HG03520 (cell line): ENCODE measurements around the gene EREG.
"Not testable (repeated sequence)": the region's sequence is repeated elsewhere in the genome, so short reads cannot be mapped to it uniquely, and the experiment has no call there.

Source experiments
- ATAC-seq: cut with Tn5 transposase; IDR thresholded peaks from one replicate; pipeline ENCODE4 v1.9.1; 2021; ENCODE audit warnings: mild to moderate bottlenecking, moderate library complexity; ENCODE audit not compliant: unreplicated experiment

EREG gene

GRCh38 chr4:74340421-74340820 lies 24.5 kb upstream of the EREG start:
- ATAC-seq: not testable (repeated sequence)

- no peak for ATAC-seq
Observed at GRCh38 chr4:74344031-74344430, 20.9 kb upstream of the EREG start.

GRCh38 chr4:74353858-74354257 lies 11.1 kb upstream of the EREG start:
- ATAC-seq: no peak

- no peak for ATAC-seq
Observed at GRCh38 chr4:74357965-74358364, 7.0 kb upstream of the EREG start.

- ATAC-seq: no peak
Observed at GRCh38 chr4:74361671-74362070, 3.3 kb upstream of the EREG start.

GRCh38 chr4:74362347-74362746 lies 2.6 kb upstream of the EREG start:
- ATAC-seq: no peak

- no peak for ATAC-seq
Observed at GRCh38 chr4:74364256-74364651, 691 bp upstream of the EREG start.

- no peak for ATAC-seq
Observed at GRCh38 chr4:74365761-74366160, 816 bp downstream of the EREG start.

GRCh38 chr4:74366367-74366911 lies 1.5 kb downstream of the EREG start:
- ATAC-seq: peak; percentile 49

- no peak for ATAC-seq
Observed at GRCh38 chr4:74367656-74368290, 2.8 kb downstream of the EREG start.

- ATAC-seq: no peak
Observed at GRCh38 chr4:74368596-74368995, 3.7 kb downstream of the EREG start.

GRCh38 chr4:74369855-74370254 lies 4.9 kb downstream of the EREG start:
- ATAC-seq: no peak

- ATAC-seq: peak; percentile 83
Observed at GRCh38 chr4:74370912-74371311, 6.0 kb downstream of the EREG start.

GRCh38 chr4:74374128-74374527 lies 9.2 kb downstream of the EREG start:
- ATAC-seq: no peak

GRCh38 chr4:74374561-74375327 lies 9.8 kb downstream of the EREG start:
- ATAC-seq: no peak

GRCh38 chr4:74375824-74376426 lies 11.0 kb downstream of the EREG start:
- no peak for ATAC-seq

GRCh38 chr4:74376888-74377483 lies 12.0 kb downstream of the EREG start:
- no peak for ATAC-seq

- no peak for ATAC-seq
Observed at GRCh38 chr4:74377714-74378113, 12.8 kb downstream of the EREG start.

GRCh38 chr4:74378573-74378972 lies 13.6 kb downstream of the EREG start:
- no peak for ATAC-seq

GRCh38 chr4:74379912-74380311 lies 15.0 kb downstream of the EREG start:
- ATAC-seq: no peak

GRCh38 chr4:74385386-74385785 lies 20.4 kb downstream of the EREG start:
- no peak for ATAC-seq
